NCI-H2227 (cell line): ENCODE data around the gene NOM1.

Source experiments
- DNase-seq: peaks from one replicate; lab custom pipeline; 2025; ENCODE audit not compliant: unreplicated experiment; lab: John Stamatoyannopoulos, UW

Gene NOM1

GRCh38 chr7:156979007-156979606 lies 29.6 kb downstream of the NOM1 start:
- DNase-seq = no peak

GRCh38 chr7:156979711-156980110 lies 30.2 kb downstream of the NOM1 start:
- DNase-seq = no peak

- no peak for DNase-seq
Measured at GRCh38 chr7:156984174-156984891, 34.8 kb downstream of the NOM1 start.

- DNase-seq = no peak
Measured at GRCh38 chr7:156985101-156985992, 35.8 kb downstream of the NOM1 start.

- DNase-seq = no peak
Measured at GRCh38 chr7:156986378-156986777, 36.9 kb downstream of the NOM1 start.

- DNase-seq = no peak
Measured at GRCh38 chr7:156988343-156989185, 39.1 kb downstream of the NOM1 start.

- no peak for DNase-seq
Measured at GRCh38 chr7:156989766-156990535, 40.4 kb downstream of the NOM1 start.

GRCh38 chr7:156993021-156993924 lies 43.8 kb downstream of the NOM1 start:
- peak; percentile 75 for DNase-seq

GRCh38 chr7:156993925-156994235 lies 44.4 kb downstream of the NOM1 start:
- no peak for DNase-seq

- no peak for DNase-seq
Measured at GRCh38 chr7:156994417-156994816, 44.9 kb downstream of the NOM1 start.

- DNase-seq = no peak
Measured at GRCh38 chr7:156998988-156999957, 49.8 kb downstream of the NOM1 start.

GRCh38 chr7:156999958-157000726 lies 50.6 kb downstream of the NOM1 start:
- no peak for DNase-seq

- DNase-seq = no peak
Measured at GRCh38 chr7:157000741-157001653, 51.5 kb downstream of the NOM1 start.

- DNase-seq = no peak
Measured at GRCh38 chr7:157001920-157002818, 52.7 kb downstream of the NOM1 start.

- peak; percentile 20 for DNase-seq
Measured at GRCh38 chr7:157002819-157003421, 53.4 kb downstream of the NOM1 start.
